ENCODE results near the gene SMPDL3B.
A peak's percentile ranks its signal among the peaks of the same experiment; 100 is the strongest.

Gene SMPDL3B, protein sequence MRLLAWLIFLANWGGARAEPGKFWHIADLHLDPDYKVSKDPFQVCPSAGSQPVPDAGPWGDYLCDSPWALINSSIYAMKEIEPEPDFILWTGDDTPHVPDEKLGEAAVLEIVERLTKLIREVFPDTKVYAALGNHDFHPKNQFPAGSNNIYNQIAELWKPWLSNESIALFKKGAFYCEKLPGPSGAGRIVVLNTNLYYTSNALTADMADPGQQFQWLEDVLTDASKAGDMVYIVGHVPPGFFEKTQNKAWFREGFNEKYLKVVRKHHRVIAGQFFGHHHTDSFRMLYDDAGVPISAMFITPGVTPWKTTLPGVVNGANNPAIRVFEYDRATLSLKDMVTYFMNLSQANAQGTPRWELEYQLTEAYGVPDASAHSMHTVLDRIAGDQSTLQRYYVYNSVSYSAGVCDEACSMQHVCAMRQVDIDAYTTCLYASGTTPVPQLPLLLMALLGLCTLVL

DNA sequence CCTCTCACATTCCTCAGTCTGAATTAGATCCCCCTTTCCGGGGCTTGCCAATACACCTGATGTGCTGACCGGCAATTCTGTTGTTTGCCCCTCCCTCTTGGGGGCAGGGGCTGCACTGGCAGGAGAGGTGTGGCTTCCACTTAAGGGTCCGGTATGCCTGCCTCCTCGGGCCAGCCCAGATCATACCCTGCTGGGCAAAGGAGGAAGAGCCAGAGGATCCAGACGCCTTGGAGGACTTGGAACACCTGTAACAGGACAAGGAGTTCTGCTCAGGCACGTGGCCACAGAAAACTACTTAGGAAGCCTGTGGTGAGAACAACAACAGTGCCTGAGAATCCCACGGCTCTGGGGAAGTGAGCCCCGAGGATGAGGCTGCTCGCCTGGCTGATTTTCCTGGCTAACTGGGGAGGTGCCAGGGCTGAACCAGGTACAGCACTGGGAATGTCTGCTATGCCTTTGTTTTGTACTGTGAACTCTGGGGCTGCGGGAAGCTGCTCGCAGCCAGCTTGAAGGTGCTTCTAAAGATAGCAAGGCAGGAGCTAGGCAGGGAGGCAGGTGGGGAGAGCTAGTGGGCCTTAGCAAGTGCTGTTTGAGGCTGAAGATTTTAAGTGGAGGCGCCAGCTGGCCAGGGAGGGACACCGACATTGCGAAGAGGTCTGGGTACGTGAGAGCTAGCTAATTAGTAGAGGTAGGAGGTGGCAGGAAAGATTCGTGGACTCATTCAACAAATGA, at the start of gene SMPDL3B:
SMPDL3B (plus strand) TSS at position 183 of the 732 bp plus-strand sequence; CDS start at position 367, 184 bp downstream.
- no peak for DNase-seq

DNA sequence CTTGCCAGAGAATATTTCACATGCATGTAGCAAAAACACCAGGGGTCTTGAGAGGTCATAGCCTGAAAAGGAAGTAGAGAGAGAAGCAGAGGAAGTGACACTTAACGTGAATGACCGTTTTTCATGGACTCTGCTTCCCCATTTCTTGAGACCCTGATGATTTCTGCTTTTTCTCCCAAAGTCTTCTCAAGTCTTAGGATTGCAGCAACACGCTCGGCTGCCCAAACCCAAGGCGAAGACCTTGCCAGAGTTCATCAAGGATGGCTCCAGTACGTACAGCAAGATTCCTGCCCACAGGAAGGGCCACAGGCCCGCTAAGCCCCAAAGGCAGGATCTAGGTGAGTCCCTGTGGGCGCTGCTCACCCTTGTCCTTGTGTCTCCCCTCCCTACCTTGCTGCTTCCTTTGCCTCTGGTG, 49.7 kb upstream of the SMPDL3B start:
- DNase-seq: no peak

DNA sequence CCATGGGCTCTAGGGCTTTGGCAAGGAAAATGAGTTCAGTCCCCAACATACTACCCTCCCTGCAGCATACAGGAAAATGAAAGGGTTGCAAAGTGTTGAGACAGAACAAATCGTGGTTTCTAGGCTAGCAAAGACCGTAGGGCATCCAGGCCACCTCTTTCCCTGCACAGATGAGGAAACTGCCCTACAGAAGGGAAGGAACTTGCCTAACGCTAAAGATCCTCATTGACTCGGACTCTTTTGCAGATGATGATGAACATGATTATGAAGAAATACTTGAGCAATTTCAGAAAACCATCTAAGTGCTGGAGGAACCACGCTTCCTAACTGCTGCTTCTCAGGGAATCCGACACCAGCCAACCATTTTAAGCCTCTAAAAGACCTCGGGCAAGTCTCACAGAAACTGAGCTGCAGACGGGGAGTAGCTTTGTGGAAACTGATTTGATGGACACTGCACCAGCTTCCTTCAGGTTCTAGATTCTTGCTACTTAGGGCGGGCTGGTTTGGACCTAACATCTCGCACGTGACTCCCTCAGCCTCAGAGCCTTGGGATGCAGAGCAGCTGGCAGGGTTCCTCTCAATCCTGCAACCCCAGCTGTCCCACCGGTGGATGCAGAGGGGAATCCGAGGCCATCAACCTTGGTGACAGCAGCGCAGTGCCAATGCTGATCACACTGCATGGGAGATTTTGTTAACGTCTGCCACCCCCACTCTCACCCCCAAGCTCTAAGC, 49.0 kb upstream of the SMPDL3B start:
- no peak for DNase-seq

DNA sequence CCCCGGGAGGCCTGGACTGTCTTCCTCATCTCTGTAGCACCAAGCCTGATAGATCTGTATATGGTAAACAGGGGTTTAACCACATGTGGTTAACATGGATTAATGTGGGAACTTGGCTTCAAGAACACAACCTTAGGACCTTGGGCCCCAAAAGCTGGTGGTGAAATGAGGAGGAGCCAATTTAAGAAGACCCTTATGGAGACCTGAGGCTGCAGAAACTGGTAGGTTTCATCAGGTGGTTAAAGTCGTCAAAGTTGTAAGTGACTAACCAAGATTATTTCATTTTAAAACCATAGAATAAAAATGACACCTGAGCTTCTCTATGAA, 48.5 kb upstream of the SMPDL3B start:
- no peak for DNase-seq

DNA sequence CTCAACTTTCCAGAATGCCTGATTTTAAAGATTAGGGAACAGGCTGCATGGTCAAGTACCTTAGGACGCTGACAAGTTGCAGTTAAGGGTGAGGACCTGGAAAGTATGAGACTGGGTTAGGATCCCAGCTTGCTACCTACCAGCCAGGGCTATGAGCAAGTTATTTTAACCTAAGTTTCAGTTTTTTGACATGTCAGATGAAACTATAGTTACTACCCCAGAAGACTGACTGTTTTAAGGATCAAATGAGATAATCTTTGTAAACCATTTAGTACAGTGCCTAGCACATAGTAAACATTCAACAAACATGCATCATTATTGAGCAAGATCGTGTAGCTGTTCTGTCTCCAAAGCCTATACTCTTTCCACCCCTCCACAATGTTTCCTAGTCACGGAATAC, 48.1 kb upstream of the SMPDL3B start:
- no peak for DNase-seq

DNA sequence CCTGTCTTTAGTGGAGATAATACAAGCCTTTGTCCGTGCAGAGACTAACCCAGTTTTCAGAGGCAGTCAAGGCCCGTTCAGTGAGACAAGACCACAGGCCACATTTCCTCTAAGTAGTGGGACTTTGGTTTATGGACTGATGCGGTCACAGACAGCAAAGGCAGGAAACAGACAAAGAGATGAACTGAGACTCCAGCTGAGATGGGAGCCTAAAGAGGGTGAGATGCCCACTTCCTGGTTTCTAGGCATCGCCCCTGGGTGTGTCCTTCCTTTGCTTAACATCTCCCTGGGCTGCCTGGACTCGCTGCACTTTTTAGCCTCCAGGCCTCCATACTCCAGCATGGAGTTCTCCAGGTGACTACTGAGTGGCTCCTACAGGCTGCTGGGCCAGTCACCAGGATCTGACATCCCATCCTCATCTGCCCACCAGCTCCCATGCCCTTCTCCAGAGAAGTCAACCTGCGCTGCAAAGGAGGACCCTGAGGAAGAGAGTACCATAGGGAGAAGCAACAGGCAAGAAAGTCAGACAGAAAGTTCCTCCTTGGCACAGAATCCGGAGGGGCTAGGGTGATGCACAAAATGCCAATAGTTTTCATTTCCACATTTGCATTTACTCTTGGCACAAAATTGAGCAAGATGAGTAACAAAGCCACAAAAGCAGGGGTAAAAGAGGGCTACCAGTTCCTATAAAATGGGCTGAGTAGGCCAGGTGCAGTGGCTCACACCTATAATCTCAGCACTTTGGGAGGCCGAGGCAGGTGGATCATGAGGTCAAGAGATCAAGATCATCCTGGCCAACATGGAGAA, 47.4 kb upstream of the SMPDL3B start:
- DNase-seq: peak; percentile 15

DNA sequence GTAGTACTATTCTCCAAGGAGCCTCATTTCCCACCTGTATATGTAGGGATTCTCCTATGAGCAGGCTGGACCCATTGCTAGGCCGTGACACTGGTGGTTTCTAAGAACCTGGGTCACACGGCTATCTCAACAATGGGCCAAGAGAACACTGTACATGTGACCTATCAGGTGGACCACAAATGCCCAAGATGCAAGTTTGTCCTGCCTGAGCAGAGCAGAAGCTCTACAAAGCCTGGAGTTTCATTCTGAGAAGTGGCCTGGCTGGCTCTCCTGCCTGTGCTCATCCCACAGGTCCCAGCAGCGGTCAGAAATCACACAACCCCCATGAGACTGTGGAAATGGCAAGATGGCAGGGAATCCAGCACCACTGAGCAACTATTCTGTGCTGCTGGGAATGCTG, 45.3 kb upstream of the SMPDL3B start:
- no peak for DNase-seq

DNA sequence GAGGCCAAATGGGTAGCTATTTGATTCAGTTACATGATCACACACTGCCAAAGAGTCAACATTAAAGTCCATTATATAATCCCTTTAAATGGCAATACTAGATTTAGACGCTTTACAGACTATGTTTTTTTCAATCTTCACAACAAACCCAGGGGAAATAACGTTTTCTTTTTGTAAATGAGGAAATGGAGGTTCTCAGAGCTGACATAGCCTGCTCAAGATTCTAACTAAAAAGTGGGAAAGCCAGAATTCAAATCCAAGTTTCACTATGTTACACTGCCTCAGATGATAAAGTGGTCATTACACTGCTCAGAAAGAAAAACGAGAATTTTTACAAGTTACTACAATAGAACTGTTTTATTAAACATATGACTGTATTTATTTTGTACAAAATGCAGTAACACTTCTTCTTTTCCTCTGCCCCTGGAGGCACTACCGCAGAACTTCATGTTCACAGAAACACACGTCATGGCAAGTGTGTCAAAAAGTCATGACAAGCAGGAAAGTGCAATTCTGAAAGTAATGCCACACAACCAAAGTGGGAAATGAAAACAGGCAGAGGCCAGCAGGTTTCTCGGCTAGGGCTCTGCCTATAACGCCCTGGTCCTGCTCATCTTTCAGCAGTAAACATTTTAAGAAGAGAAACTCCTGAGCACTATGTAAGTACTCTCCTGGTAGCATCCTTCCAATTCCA, 43.5 kb upstream of the SMPDL3B start:
- DNase-seq: peak; percentile 53

DNA sequence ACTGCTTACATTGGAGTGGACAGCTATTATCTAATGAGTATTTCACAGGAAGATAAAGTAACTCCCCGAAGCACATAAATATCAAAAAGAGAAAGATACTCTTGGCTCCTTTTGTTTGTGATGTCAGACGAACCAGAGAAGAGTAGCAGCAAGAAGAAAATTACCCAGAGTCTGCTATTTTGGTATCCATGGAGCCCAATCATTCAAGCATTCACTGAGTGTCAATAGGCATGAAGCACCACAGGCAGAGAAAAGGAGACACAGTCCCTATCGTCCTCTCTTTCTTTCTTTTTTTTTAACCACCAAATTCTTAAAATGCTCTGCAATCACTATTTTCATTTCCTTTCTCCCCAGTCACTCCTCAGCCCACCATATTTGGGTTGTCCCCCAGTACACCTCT, 40.3 kb upstream of the SMPDL3B start:
- no peak for DNase-seq

DNA sequence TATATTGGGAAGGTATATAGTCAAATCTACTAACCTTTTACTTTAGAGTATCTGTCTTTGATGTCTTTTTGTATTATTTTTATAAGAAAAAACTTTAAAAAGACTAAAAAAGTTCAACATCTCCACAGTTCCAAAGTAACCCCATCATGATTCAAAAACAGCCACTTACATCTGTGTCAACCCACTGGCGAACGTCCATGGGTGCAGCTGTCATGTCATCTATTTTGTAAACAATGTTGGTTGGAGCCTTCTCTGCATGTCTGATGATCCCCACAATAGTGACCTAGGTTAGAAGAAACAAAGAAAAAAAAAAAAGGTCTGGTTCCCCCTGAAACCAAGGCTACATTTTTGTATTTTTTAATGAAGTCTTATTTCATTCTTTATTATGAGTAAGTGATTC, 28.0 kb upstream of the SMPDL3B start:
- DNase-seq: no peak

DNA sequence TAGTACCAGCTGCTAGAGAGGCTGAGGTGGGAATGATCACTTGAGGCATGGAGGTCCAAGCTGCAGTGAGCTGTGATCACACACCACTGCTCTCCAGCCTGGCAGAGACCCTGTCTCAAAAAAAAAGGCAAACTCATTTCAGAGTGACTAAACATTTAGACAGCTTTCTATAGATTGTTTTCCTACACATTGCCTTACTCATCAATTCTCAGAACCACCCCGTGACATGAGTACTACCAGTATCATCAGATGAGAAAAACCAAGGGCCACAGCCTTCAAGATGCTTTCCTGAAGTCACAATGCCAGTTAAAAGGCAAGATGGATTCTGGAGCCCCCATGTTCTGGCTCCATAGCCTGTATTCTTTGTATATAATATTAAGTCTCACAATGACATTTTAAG, 22.4 kb upstream of the SMPDL3B start:
- DNase-seq: peak; percentile 38

DNA sequence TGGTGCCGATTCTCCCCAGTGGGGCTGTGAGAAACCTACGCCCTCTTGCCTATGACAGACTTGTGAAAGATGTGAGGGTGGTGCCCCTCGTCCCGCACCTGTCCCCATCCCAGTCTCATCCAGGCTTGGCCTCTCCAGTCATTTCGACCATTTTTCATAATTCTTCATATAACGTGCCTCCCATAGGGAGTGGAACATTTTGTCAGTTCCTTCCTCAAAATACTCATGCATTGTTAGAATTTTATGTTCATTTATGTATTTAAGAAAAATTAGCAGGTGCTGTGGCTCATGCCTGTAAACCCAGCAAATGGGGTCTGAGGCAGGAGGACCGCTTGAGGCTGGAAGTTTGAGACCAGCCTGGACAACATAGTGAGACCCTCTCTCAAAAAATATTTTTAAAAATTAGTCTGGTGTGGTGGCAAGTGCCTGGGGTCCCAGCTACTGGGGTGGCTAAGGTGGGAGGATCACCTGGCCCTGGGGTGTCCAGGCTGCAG, 19.7 kb upstream of the SMPDL3B start:
- DNase-seq: no peak

DNA sequence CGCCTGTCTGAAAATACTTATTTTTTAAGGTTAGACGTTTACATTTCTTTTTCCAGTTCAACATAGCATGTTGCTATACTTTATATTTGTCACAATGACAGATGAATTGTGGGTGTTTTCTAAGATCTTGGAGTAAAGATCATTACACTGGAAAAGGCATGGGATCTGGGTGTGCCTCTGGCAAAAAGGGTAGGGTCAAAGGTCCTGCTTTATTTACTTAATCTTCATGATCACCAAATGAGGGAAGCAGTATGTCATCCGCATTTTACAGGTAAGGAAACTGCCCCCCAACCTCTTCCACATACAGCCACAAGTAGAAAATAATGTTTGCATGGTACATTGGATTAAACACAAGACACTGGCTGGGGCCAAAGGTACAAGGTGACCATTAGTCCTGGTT, 12.5 kb upstream of the SMPDL3B start:
- no peak for DNase-seq

DNA sequence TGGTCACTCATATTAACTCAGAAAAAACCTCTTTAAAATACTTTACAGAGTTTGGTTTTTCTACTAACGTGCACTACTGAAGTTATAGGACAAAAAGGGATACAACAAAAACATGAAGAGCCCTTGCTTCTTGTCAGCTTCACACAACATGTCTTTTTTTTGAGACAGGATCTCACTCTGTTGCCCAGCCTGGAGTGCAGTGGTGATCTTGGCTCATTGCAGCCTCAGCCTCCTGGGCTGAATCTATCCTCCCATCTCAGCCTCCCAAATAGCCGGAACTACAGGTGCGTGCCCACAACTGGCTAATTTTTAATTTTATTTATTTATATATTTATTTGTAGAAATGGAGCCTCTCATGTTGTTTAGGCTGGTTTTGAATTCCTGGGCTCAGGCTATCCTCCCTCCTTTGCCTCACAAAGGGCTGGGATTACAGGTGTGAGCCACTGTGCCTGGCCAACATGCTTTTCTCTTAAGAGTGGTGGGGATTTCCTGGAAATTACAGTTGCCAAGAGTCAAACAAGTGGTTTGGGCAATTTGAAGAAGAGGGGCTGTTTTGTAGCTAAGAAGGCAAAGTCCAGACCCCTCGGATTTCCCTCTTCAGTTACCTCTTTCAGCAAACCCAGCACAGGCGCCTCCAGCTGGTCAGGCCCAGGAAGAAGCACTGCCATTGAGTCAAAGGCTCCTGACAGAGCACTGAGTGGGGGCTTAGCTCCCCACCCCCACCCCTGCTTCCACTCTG, 6.4 kb upstream of the SMPDL3B start:
- DNase-seq: no peak

DNA sequence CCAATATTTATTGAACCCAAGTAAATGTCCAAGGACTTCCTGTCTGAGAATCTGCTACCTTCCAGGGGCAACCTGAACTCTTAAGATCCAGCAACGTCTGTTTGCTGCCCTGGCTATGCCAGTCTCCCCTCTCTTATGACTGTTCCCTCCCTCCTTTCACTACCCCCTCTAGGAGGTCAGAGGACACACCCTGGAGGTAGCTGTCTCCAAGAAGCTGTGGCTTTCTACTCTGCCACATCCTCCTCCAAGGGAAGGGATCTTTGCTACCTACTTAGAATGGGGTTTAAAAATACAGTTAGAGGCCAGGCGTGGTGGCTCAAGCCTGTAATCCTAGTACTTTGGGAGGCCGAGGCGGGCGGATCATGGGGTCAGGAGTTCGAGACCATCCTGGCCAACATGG, 3.6 kb upstream of the SMPDL3B start:
- DNase-seq: no peak

DNA sequence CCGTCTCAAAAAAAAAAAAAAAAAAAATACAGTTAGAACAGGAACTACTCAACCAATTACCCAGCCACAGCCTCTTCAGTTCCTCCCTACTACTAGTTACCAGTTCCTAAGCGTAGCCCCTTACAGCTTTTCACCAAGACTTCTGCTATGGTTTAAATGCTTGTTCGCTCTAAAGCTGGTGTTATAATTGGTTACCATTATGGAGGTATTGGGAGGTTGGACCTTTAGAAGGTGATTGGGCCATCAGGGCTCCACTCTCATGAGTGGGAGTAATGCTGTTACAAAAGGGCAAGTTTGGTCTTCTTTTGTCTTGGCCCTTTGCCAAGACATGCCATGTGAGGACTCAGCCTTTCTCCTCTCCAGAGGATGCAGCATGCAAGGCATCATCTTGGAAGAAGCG, 3.0 kb upstream of the SMPDL3B start:
- DNase-seq: no peak

DNA sequence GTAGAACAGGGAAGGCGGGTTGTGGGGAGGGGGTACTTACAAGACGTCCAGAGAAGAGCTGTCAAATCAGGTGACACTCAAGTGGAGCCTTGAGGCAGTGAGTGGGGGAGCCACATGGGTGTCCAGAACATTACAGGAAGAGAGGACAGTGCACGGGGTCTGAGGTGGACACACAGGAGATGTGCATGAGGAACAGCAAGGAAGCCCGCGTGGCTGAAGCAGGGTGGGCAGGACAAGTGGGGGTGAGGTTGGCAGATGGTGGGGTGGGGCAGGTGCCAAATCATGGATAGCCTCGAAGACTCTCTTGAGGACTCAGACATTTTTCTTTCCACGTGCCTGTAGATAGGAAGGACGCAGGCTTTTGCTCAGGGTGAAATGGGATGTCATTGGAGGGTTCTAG, 921 bp downstream of the SMPDL3B start:
- DNase-seq: no peak

DNA sequence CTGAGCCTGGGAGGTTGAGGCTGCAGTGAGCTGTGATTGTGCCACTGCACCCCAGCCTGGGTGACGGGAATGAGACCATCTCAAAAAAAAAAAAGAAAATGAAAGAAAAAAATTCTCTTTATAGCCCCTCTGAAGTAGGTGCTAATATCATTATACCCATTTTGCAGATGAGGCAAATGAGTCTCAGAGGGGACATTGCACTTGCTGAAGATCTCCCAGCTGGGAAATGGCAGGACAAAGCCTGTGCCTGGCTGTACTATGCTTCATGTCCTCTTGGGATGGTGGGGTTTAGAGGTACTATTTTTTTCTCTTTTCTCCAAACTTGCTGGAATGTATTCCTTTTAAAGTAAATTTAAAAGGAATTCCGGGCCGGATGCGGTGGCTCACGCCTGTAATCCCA, 1.6 kb downstream of the SMPDL3B start:
- DNase-seq: no peak

DNA sequence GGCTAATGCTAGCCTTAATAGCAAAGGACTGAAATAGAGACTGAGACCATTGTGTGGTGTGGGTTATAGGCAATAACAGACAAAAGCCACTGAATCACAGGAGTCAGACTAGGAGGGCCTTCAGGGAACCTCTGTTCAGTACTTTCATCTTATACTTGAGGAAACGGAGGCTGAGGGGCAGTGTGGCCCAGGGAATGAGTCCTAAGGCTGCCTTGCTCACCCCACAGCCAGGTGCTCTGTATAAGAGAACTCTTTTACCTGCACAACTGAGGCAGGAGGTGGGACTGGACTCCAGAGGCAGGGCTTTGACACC, 2.7 kb downstream of the SMPDL3B start:
- DNase-seq: no peak

DNA sequence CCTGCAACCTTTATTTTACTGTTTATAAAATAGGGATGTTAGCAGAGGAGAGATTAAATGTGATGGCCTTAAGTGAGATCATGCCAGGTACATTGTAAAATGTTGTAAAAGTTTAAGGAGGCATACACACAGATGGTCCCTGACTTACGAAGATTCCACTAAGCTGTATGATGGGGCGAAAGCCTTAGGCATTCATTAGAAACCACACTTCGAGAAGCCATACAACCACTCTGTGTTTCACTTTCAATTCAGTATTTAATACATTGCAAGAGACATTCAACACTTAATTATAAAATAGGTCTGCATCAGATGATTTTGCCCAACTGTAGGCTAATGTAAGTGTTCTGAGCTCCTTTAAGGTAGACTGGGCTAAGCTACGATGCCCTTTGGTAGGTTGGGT, 3.7 kb downstream of the SMPDL3B start:
- no peak for DNase-seq

DNA sequence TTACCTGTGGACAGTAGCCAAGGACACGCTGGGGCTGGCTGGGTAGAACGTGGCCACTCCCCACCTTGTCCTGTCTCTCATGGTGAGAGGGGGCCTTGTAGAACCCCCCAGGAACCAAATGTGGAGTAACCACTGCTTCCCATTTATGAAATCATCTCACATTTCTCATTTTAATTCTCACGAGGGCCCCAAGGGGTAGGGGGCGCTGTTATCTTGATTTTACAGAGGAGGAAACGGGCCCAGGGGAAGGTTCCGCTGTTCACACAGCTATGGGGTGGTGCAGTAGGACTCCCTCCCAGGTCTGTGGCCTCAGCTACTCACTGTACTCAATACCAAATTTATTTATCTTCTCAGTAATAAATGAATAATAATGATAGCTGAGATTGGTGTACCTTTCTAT, 5.5 kb downstream of the SMPDL3B start:
- peak; percentile 70 for DNase-seq

All from stimulated activated CD4-positive, alpha-beta T cell treated with anti-CD3 and anti-CD28 coated beads, Interleukin-1b, Interleukin-23, amount 100 ng/mL, for 48 hours (primary cell).